Measurements from ENCODE around the gene PSMB11.
A peak's percentile ranks its signal among the peaks of the same experiment; 100 is the strongest.

PSMB11 gene

DNA sequence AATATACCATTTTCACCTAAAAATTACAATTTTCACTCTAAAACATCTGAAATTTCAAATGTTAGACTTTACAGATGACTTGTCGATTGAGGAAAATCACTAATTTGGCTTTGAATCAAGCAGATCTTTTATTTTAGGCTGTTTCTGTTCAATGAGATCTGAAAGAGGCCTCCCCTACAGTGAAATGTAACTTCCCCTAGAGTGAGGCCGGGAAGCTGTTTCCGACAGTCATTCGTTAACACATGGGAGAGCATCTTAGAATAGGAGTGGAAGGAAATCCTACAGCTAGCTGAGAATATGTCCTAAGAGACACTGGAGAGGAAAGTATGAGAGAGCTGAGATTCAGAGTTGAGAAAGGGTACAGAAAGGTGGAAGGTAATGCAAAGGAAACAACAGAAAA, 26.4 kb upstream of the PSMB11 start:
- no peak for DNase-seq

GRCh38 chr14:23017091-23017490, 24.9 kb upstream of the PSMB11 start:
- DNase-seq, result no peak

- no peak for DNase-seq
Observed at GRCh38 chr14:23018107-23018506, 23.9 kb upstream of the PSMB11 start.

GRCh38 chr14:23020143-23021128, 21.6 kb upstream of the PSMB11 start:
- no peak for DNase-seq

- DNase-seq, result no peak
Observed at GRCh38 chr14:23021434-23021833, 20.6 kb upstream of the PSMB11 start.

- DNase-seq, result no peak
Observed at GRCh38 chr14:23021889-23022442, 20.0 kb upstream of the PSMB11 start.

DNA sequence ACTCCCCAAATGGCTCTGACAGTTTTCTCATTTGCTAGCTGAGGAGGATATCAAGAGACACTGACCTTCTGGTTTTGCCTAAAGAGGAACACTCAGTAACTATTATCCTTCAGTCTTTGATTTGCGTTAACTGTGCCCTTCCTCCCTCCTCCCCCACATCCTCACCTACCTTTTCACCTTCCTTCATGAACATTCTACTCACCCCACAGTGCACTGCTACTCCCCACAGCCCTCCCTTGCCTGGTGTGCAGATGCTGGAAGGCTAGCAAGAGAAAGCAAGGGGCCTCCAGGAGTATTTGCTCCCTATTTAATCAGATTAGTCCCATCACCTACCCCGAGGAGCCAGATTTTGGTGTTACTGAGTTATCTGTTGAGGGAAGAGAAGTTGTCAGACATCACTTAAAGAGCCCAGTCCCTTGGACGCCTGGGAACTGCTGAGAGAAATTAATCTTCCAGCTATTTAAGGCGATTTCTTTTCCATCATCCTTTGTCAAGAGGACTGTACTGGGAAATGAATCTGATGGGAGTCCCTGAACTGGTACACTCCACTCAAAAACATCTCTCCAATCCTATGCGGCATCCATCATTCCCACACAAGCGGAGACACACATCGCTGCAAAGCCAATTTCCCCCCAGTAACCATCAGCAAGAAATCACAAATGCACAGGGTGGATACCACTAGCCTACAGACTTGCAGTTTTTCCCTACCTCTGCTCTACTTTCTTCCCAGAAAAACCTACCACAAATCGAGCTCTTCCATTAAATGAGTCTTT, 18.8 kb upstream of the PSMB11 start:
- DNase-seq, result no peak

- no peak for DNase-seq
Observed at GRCh38 chr14:23023795-23024152, 18.2 kb upstream of the PSMB11 start.

- DNase-seq, result no peak
Observed at GRCh38 chr14:23024612-23025075, 17.4 kb upstream of the PSMB11 start.

- no peak for DNase-seq
Observed at GRCh38 chr14:23025151-23025814, 16.7 kb upstream of the PSMB11 start.

GRCh38 chr14:23028799-23029198, 13.2 kb upstream of the PSMB11 start:
- DNase-seq, result peak; percentile 37

DNA sequence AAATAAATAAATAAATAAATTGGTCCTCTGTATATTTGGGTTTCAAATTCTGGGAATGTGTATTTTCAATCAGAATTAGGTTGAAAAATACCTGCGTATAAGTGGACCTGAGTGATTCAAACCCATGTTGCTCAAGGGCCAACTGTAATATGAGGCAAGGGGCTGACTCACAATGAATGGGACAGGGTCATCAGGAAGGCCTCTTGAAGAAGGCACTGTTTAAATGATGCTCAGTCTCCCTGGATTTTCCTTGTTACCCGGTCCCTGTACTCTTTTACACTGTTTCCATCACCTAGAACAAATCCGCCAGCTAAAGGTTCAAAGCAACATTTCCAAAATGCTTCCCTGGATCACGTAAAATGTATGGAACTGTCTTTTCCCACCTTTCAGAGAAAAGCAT, 11.1 kb upstream of the PSMB11 start:
- no peak for DNase-seq

DNA sequence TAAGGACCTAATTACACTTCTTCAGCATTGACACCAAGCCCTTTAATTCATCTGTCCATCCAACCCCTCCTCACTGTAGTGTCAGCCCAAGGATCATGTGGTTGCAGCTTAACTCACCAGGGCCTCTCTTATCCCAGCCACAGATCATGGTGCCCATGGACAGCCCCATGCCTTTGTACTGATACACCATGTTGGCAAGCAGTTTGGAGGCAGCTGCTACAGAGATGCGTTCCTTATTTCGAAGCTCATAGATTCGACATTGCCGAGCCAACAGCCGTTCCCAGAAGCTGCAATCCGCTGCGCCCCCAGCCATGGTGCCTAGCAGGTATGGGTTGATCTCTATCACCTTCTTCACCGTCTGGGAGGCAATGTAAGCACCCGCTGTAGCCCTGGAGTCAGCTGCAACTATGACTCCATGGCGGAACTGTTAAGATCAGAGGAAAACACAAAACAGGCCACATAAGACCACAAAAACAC, 8.7 kb upstream of the PSMB11 start:
- peak; percentile 9 for DNase-seq

DNA sequence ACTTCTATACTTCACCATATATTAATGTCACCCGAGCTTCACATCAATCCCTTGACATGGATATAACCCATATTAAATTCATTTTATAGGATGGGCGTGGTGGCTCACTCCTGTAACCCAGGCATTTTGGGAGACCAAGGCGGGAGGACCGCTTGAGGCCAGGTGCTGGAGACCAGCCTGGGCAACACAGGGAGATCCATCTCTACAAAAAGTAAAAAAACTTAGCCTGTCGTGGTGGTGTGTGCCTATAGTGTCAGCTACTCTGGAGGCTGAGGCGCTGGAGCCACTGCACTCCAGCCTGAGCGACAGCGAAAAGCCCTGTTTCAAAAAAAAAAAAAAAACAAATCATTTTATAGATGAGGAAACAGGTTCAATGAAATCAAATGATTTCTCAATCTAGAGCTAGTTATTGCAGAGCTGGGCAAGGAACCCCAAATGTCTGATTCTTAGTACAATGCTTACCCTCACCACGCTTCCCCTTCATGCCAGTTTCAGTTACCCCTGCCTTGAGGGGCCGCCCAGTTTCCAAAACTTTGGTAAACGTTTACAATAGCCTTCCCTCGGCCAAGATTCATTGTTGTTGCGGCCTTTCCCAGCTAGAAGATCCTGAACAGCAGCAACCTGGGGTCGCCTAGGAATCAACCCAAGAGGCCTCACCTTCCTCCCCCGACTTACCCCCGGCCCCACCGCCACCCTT, 8.1 kb upstream of the PSMB11 start:
- DNase-seq, result no peak

DNA sequence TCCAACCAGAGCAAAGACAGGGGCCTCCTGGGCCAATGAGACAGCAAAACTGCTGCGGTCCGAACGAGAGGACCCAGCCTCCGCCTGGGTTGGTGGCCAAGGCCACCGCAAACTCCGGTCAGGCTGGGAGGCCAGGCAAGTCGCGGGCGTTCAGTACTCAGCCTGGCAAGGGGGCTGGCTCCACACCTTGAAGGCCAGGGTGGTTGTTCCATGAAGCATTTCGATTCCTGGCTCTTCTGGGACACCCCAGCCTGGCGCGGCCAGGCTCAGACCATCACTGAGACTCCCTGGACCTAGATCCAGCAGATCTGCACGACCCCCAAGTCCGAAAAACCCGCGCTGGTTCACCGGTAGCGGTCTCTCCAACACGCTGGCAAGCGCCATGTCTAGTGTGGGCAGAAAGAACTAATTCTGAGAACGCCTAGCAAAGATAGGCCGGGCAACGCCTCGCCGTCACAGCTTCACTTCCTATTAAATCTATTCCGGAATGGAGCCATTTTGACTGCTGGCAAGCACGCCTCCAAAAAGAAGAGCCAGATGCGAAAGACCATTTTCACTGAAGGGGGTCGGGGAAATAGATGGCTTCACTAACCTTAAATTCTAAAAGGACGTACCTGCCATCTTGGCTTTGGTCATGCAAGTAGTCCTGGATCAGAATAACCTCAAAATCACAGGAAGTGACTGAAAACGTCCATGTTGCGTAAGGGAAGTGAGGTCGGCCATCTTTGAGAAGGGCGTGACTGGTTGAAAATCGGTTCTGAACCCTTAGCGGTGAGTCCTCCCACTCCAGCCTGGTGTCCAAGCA, 7.3 kb upstream of the PSMB11 start, which contains the start of gene PSMB5:
TSS of gene PSMB5 (minus strand) at position 403 of the 805 bp plus-strand sequence. CDS start at position 384, 19 bp downstream.
- DNase-seq, result peak; percentile 96

GRCh38 chr14:23035303-23036144, 6.5 kb upstream of the PSMB11 start:
- DNase-seq, result no peak

DNA sequence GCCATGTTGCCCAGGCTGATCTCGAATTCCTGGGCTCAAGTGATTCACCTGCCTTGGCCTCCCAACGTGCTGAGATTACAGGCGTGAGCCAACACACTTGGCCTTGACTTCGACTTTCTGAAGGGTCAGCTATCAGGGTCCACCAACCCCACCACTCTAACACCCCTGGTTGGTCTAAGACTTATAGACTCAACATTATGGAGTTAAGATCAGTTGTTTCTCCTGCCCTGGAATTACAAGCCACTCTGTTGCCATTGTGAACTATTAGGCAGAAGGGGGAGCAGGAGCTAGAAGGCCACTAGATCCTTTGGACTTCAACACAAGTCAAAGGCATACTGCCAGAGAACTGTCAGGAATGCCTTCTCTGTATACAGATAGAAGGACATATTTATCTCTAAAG, 1.9 kb upstream of the PSMB11 start:
- DNase-seq, result no peak

DNA sequence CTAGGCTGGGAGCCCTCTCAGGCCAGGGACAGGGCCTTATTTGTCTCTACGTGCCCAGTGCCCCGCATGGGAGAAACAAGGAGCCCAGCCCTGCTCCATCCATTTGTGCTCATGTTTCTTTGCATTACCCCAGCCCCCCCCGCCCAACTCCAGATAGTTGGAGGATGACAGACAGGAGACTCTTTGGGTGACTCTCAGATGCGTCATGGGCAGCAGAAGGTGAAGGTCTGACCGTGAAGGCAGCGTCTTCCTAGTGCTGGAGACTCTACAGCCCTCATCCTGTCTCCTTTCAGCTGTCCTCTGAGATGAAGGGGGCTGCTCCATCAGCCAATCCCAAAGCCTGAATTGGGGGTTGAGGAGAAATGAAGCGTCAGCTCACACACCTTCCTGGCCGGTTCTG, 283 bp upstream of the PSMB11 start:
- no peak for DNase-seq

GRCh38 chr14:23043145-23043544, 1.1 kb downstream of the PSMB11 start:
- no peak for DNase-seq

GRCh38 chr14:23043754-23044153, 1.7 kb downstream of the PSMB11 start:
- no peak for DNase-seq
